ENCODE results near the gene SNRPN.

GRCh38 chr15:24945711-24946110, 9.1 kb upstream of the SNRPN start:
- TF ChIP-seq CTCF (IDR thresholded peaks at IDR 0.05) (no peak), POLR2A (IDR thresholded peaks at IDR 0.05) (no peak)
